ENCODE measurements around the gene PDZD4.

PDZD4 gene

GRCh38 chrX:153781428-153782047, 48.8 kb downstream of the PDZD4 start:
- DNase-seq: no peak

- no peak for DNase-seq
Measured at GRCh38 chrX:153780678-153781427, 49.5 kb downstream of the PDZD4 start, which contains the start of gene SRPK3. Gene SRPK3 (plus strand): TSS chrX:153781041. CDS start chrX:153781087, 46 bp downstream.

- no peak for DNase-seq
Measured at GRCh38 chrX:153779891-153780677, 50.3 kb downstream of the PDZD4 start.

GRCh38 chrX:153778684-153779101, 51.7 kb downstream of the PDZD4 start:
- no peak for DNase-seq

- DNase-seq: no peak
Measured at GRCh38 chrX:153778181-153778580, 52.2 kb downstream of the PDZD4 start.

GRCh38 chrX:153777261-153778090, 52.9 kb downstream of the PDZD4 start:
- DNase-seq: no peak

- no peak for DNase-seq
Measured at GRCh38 chrX:153776611-153777045, 53.7 kb downstream of the PDZD4 start.

- no peak for DNase-seq
Measured at GRCh38 chrX:153776120-153776599, 54.2 kb downstream of the PDZD4 start.

- DNase-seq: no peak
Measured at GRCh38 chrX:153775293-153776119, 54.8 kb downstream of the PDZD4 start.

- DNase-seq: no peak
Measured at GRCh38 chrX:153774576-153775292, 55.6 kb downstream of the PDZD4 start.

- DNase-seq: no peak
Measured at GRCh38 chrX:153773741-153774575, 56.4 kb downstream of the PDZD4 start.

- DNase-seq: no peak
Measured at GRCh38 chrX:153773218-153773611, 57.1 kb downstream of the PDZD4 start.

GRCh38 chrX:153772316-153773217, 57.8 kb downstream of the PDZD4 start:
- DNase-seq: no peak

- DNase-seq: no peak
Measured at GRCh38 chrX:153771415-153772315, 58.7 kb downstream of the PDZD4 start.

GRCh38 chrX:153770601-153771414, 59.5 kb downstream of the PDZD4 start:
- DNase-seq: no peak

- DNase-seq: no peak
Measured at GRCh38 chrX:153769865-153770600, 60.3 kb downstream of the PDZD4 start.
